GM18951 (cell line): ENCODE results near the gene ZBTB3.
"Not testable (repeated sequence)": the region's sequence is repeated elsewhere in the genome, so short reads cannot be mapped to it uniquely, and the experiment has no call there.

Experiments used
- POLR2A ChIP-seq: IDR thresholded peaks from 4 replicates; pipeline ENCODE4 v1.6.1; 2011; ENCODE audit warnings: mild to moderate bottlenecking; ENCODE audit not compliant: insufficient read length, insufficient read depth; ENCODE audit errors: extremely low read depth
- in situ Hi-C: fragments of 300-500 bp; cut with MboI; formaldehyde crosslinking; loops from one replicate; pipeline ENCODE4 v1.12.0; 2022; ENCODE audit warnings: low sequenced_read_pairs, mixed read lengths, inconsistent platforms; ENCODE audit not compliant: unreplicated experiment

Gene ZBTB3

DNA sequence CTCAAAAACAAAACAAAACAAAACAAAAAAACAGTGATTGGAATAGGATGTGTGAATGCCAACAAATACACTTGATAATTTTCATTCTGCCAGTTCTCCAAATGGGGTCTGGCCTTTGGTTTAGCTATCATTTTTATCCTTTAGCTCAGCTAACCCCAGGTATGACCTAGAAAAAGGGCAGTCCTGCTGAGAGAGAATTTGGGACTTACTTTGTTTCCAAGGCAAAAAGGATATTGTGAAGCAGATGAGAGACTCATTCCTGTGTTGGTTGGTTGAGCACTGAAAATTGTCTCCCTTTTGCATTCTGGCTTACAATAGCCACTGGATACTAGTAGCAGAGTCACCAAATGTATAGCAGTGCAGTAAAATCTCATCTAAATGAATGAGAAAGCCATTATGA, 16.8 kb downstream of the ZBTB3 start:
- no peak for TF ChIP-seq POLR2A
- in situ Hi-C loops, result no loop called here

DNA sequence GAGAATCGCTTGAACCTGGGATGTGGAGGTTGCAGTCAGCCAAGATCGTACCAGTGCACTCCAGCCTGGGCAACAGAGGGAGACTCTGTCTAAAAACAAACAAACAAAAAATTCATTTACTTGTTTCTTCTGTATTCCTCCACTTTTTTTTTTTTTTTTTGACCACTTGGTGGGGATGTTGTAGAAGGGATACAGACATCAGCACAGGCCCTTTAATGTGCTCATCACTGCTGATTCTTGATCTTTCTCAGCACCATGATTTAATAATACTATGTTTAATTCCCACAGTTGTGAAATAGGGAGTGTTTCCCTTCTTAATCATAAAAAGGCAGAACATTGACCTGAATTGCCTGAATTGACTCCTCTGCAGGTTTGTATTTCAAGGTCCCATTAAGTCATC, 21.1 kb downstream of the ZBTB3 start:
- no peak for TF ChIP-seq POLR2A
- in situ Hi-C loops, result no loop called here

DNA sequence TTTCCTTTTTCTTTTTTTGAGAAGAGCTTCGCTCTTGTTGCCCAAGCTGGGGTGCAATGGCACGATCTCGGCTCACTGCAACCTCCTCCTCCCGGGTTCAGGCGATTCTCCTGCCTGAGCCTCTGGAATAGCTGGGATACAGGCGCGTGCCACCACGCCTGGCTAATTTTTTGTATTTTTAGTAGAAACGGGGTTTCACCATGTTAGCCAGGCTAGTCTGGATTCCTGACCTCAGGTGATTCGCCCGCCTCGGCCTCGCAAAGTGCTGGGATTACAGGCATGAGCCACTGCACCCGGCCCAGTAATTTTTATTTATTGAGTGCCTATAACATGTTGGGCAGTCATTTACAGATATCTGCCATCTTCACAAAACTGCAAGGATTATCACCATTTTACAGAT, 23.9 kb downstream of the ZBTB3 start:
- in situ Hi-C loops, result not testable (repeated sequence)

GRCh38 chr11:62728171-62728988, 25.6 kb downstream of the ZBTB3 start, which contains the start of gene TTC9C:
TSS of gene TTC9C (plus strand) at chr11:62728486. CDS start at chr11:62728849, 363 bp downstream.
- in situ Hi-C loops, result no loop called here
- TF ChIP-seq POLR2A, result peak; percentile 59

- in situ Hi-C loops, result no loop called here
- TF ChIP-seq POLR2A, result no peak
Observed at GRCh38 chr11:62727872-62728170, 26.1 kb downstream of the ZBTB3 start.

GRCh38 chr11:62727165-62727871, 26.6 kb downstream of the ZBTB3 start, which contains the start of gene HNRNPUL2:
TSS of gene HNRNPUL2 (minus strand) at chr11:62727457. CDS start at chr11:62727156, 301 bp downstream.
- in situ Hi-C loops, result no loop called here
- TF ChIP-seq POLR2A, result peak; percentile 95

DNA sequence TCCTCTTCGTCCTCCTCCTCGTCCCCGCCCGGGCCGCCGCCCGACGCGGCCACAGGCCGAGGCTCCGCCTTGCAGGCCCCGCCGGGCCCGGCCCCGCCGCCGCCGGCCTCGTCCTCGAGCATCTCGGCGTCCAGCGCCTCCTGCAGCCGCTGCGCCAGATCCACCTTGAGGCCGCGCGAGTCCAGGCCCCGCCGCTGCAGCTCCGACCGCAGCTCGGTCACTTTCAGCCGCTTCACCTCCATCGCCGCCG, 27.1 kb downstream of the ZBTB3 start:
- in situ Hi-C loops, result no loop called here
- TF ChIP-seq POLR2A, result no peak

DNA sequence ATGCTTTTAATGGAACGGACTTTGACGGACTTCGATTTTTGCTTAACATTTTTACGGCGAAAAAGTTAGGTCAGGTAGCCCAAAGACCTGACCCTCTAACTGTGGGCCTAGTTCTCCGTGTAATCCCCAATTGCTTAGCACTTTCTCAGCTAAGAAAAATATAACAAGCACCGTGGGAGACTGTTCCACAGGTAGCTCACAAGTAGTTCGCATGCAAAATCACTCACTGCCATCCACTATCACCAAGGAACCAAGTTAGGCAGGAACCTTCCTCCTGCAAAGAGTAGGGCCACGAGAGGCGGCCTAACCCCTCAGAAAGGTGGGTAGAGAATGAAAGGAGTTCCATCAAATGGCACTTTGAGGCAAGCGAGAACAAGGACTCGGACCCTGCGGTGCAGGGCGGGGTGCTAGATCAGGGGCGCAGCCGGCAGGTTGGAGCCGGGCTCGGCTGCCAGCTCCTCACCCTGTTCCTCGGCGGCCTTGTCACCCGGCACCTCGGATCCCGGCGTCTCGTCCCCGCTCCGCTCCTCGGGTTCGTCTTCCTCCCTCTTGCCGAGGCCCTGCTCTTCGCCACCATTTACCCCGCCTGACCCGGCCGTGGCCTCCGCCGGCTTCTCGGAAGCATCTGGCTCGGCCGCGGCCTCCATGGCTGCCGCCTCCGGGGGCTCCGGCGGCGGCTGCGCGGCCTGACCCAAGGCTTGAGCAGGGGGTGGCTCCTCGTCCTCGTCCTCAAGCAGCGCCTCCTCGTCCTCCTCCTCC, 27.6 kb downstream of the ZBTB3 start:
- in situ Hi-C loops, result no loop called here
- no peak for TF ChIP-seq POLR2A

GRCh38 chr11:62725646-62726045, 28.3 kb downstream of the ZBTB3 start:
- no peak for TF ChIP-seq POLR2A
- in situ Hi-C loops, result no loop called here

GRCh38 chr11:62724171-62724570, 29.8 kb downstream of the ZBTB3 start:
- TF ChIP-seq POLR2A, result no peak
- in situ Hi-C loops, result no loop called here

DNA sequence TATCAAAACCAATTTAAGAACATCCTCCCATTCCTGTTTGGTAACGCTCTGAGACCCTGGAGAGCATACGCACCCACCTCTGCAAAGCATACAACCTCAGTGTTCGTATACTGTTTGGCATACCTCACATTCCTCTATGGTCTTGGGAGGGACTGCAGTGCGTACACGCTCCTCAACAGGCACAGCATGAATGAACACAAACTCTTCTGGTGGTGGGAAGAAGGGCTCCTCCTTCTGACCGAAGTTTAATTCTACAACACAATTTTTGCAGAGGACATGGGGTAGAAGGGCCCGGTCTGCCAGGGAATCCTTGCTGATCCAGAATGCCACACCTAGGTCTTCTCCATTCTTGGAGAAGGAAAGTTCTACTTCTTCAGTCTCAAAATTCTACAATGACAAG, 32.0 kb downstream of the ZBTB3 start:
- TF ChIP-seq POLR2A, result no peak
- in situ Hi-C loops, result no loop called here

- TF ChIP-seq POLR2A, result no peak
- in situ Hi-C loops, result no loop called here
Observed at GRCh38 chr11:62719302-62719978, 34.5 kb downstream of the ZBTB3 start.

GRCh38 chr11:62716816-62717215, 37.1 kb downstream of the ZBTB3 start:
- in situ Hi-C loops, result no loop called here
- TF ChIP-seq POLR2A, result no peak

DNA sequence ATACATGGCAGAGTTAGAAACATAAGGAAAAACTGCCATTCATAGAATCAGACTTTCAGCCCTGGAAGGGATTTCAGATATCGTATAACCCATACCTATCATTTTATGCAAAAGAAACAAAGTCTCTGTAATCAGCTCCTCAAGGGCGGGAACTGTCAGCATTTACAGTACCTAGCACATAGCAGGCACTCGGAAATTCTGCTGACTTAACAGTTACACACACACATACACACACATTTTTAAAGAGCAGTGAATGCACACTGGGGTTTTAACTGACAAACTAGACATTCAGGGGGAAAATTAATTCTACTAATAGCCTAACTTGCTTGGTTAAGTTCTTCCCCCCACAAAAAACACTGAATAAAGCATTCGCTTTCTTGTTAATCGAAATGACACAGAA, 37.8 kb downstream of the ZBTB3 start:
- in situ Hi-C loops, result no loop called here
- TF ChIP-seq POLR2A, result no peak
